Nephron progenitor cell (in vitro differentiated cells): ENCODE data around the gene SHC3.
A peak's percentile ranks its signal among the peaks of the same experiment; 100 is the strongest.

Source experiments
- DNase-seq: peaks from one replicate; pipeline ENCODE4 v3.0.0; 2021
- H3K27ac Mint-ChIP-seq: 2 replicates; pipeline ENCODE4 v1.8.0; 2021; ENCODE audit warnings: mild to moderate bottlenecking, moderate library complexity, mixed read lengths
- H3K27me3 Mint-ChIP-seq: 2 replicates; pipeline ENCODE4 v1.8.0; 2021; ENCODE audit warnings: mild to moderate bottlenecking, low read depth, mixed read lengths; ENCODE audit not compliant: poor library complexity
- H3K36me3 Mint-ChIP-seq: 2 replicates; pipeline ENCODE4 v1.8.0; 2021; ENCODE audit warnings: low read depth, mixed read lengths
- H3K4me1 Mint-ChIP-seq: 2 replicates; pipeline ENCODE4 v1.8.0; 2021; ENCODE audit warnings: mixed read lengths
- H3K4me3 Mint-ChIP-seq: 2 replicates; pipeline ENCODE4 v1.8.0; 2021; ENCODE audit warnings: mild to moderate bottlenecking, moderate library complexity, mixed read lengths
- H3K9me3 Mint-ChIP-seq: 2 replicates; pipeline ENCODE4 v1.8.0; 2021; ENCODE audit warnings: mild to moderate bottlenecking, moderate library complexity, mixed read lengths
- TF ChIP-seq, protein P1 (sequence below): fragments of 200-600 bp; sonication (generic); IDR thresholded peaks from 2 replicates; pipeline ENCODE4 v1.5.0; 2021; ENCODE audit warnings: antibody characterized with exemption

Gene SHC3

GRCh38 chr9:88979021-88979420 is 199.6 kb downstream of the SHC3 start:
- peaks cover 23% of the 10 kb centered on the region for H3K4me1 Mint-ChIP-seq
- no peak for DNase-seq

DNA sequence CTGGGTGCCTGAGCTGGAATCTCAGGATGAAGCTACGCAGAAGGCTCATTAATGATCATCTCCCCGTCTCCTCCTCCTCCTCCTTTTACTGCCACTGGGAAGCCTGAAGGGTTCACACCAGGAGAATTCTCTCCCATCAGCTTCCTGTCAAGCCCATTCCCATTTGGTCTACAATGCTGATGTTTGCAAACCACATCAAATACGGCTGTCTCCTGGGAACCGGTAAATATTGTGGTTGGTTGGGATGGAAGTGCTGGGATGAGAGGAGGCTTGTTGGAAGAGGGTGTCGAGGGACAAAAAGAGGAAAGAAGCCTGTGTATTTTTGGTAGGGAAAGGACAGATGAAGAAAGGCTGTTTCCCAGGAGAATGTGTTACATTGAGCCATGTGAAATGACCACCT is 200.6 kb downstream of the SHC3 start:
- H3K27ac Mint-ChIP-seq = no peak overlapping the region
- no peaks in the 10 kb centered on the region for H3K27me3 Mint-ChIP-seq
- peaks cover 23% of the 10 kb centered on the region for H3K4me1 Mint-ChIP-seq
- H3K4me3 Mint-ChIP-seq = no peak overlapping the region
- H3K9me3 Mint-ChIP-seq = peaks cover 34% of the 10 kb centered on the region
- peaks cover 14% of the 10 kb centered on the region for H3K36me3 Mint-ChIP-seq
- no peak for DNase-seq
- TF ChIP-seq, protein P1, sequence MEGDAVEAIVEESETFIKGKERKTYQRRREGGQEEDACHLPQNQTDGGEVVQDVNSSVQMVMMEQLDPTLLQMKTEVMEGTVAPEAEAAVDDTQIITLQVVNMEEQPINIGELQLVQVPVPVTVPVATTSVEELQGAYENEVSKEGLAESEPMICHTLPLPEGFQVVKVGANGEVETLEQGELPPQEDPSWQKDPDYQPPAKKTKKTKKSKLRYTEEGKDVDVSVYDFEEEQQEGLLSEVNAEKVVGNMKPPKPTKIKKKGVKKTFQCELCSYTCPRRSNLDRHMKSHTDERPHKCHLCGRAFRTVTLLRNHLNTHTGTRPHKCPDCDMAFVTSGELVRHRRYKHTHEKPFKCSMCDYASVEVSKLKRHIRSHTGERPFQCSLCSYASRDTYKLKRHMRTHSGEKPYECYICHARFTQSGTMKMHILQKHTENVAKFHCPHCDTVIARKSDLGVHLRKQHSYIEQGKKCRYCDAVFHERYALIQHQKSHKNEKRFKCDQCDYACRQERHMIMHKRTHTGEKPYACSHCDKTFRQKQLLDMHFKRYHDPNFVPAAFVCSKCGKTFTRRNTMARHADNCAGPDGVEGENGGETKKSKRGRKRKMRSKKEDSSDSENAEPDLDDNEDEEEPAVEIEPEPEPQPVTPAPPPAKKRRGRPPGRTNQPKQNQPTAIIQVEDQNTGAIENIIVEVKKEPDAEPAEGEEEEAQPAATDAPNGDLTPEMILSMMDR = no peak

More at GRCh38 chr9:88979021-88979420, 199.6 kb downstream of the SHC3 start:
- TF ChIP-seq, protein P1 = no peak
- Mint-ChIP-seq H3K27me3 (no peaks in the 10 kb centered on the region), H3K36me3 (peaks cover 14% of the 10 kb centered on the region), H3K4me3 (no peak overlapping the region), H3K9me3 (peaks cover 39% of the 10 kb centered on the region), H3K27ac (no peak overlapping the region)

DNA sequence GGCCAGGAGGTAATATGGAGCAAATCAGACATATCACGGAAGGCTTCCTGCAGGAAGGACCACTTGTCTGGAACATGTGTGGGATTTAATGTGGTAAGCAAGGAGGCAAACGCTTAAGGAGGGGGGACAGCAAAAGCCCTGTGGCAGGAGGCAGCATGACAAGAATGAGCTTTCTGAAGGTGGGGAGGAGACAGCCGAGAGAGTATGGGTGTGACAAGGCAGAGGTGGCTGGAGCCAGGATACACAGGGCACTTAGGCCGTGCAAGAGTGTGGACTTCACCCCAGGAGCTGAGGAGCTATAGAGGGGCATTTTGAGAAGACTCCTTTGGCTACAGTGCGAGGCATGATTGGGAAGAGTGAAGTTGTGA is 201.7 kb downstream of the SHC3 start:
- Mint-ChIP-seq H3K36me3 (peaks cover 8% of the 10 kb centered on the region), H3K9me3 (peaks cover 24% of the 10 kb centered on the region), H3K4me3 (no peak overlapping the region), H3K27me3 (peaks cover 2% of the 10 kb centered on the region), H3K27ac (no peak overlapping the region), H3K4me1 (peaks cover 23% of the 10 kb centered on the region)
- DNase-seq = no peak
- TF ChIP-seq, protein P1 = no peak

DNA sequence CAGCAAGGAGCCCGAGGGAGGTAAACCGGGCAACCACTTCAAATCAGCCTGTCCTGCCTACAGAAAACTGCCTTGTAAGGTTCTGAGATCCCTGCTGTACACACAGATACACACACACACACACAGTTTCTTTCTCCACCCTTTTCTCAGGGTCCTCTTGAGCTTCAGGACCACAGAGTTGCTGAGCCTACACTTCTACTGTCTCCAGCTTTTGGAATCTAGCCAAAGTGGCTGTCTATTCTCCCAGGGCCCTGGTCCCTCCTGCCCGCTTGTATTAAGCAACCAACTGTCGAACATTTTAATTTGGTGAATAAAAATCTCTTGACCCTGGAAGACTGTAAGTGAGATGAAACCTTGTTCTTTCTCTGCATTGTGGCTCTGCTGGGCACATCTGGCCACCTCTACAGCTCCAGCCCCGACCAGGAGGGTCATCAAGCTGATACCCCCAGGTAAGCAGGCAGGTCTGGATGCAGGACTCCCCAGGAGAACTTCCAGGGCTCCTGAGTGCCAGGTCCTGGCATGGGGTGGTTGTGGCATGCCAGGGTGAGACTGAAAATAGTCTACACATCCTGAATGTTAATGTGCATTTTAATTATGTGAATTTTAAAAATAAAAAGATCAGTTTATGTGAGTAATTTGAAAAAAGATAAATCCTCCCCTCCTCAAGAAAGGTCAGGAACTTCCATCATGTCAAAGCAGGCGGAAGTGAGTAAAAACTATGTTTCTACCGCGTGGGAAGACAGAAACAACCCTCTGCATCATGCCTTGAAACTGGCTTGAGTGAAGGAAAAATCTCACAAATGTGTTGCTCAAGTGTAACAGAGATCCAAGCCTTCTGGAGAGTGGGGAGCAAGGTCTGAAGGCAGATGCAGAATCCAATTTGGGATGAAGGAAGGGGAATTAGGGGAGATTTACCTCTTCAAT is 202.4 kb downstream of the SHC3 start:
- H3K9me3 Mint-ChIP-seq = peaks cover 18% of the 10 kb centered on the region
- DNase-seq = no peak
- no peak overlapping the region for H3K4me3 Mint-ChIP-seq
- peaks cover 3% of the 10 kb centered on the region for H3K36me3 Mint-ChIP-seq
- H3K27ac Mint-ChIP-seq = peak overlapping the region; percentile 17
- peaks cover 24% of the 10 kb centered on the region for H3K4me1 Mint-ChIP-seq
- TF ChIP-seq, protein P1 = no peak
- peaks cover 2% of the 10 kb centered on the region for H3K27me3 Mint-ChIP-seq

DNA sequence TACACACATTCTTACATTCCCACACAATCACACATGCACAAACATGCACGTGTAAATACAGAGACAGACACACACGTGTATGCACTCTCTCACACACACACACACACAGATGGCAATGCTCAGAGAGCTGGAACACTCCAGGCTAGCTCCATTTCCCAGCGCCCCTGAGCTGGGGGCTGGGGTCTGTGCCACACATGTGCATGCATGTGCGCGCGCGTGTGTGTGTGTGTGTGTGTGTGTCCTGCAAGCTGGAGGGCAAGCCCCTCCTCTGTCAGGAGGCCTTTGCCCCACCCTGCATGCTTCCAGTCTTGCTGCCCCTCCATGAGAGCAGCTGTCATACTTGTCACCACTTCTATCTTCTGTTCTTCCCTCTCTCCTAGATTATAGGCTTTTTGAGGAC is 204.0 kb downstream of the SHC3 start:
- H3K9me3 Mint-ChIP-seq = peaks cover 6% of the 10 kb centered on the region

More for the DNA sequence above, 204.0 kb downstream of the SHC3 start:
- no peak overlapping the region for H3K27ac Mint-ChIP-seq
- no peak overlapping the region for H3K4me3 Mint-ChIP-seq
- H3K27me3 Mint-ChIP-seq = peaks cover 2% of the 10 kb centered on the region
- H3K36me3 Mint-ChIP-seq = no peaks in the 10 kb centered on the region
- TF ChIP-seq, protein P1 = no peak
- no peak for DNase-seq
- peaks cover 32% of the 10 kb centered on the region for H3K4me1 Mint-ChIP-seq
